BJ (cell line): ENCODE data around the gene ADCYAP1. TPM values are rescaled to one million over a fixed set of nuclear protein-coding genes. Genes with fewer than 3 reads are reported as not detected.
"Not testable (repeated sequence)": the region's sequence is repeated elsewhere in the genome, so short reads cannot be mapped to it uniquely, and the experiment has no call there.

Experiments
- CTCF ChIA-PET: fragments of 350-600 bp; formaldehyde crosslinking; extraction: SDS; loops from one replicate; lab custom pipeline; 2021; ENCODE audit warnings: antibody characterized with exemption, inconsistent platforms; lab: Yijun Ruan, JAX
- POLR2A ChIA-PET: fragments of 300-600 bp; sonication (Branson Sonifier 250); formaldehyde crosslinking; extraction: SDS; loops from one replicate; lab custom pipeline; 2021; ENCODE audit warnings: antibody characterized with exemption; lab: Charles Lee
- DNase-seq: peaks from one replicate; pipeline ENCODE4 v3.0.0-alpha.2; 2011; ENCODE audit warnings: low read depth
- H3K27me3 ChIP-seq: 2 replicates; pipeline ENCODE4 v1.6.0; 2011; ENCODE audit warnings: low read length; ENCODE audit not compliant: control insufficient read depth, insufficient read depth
- H3K36me3 ChIP-seq: 2 replicates; pipeline ENCODE4 v1.5.1; 2011; ENCODE audit warnings: low read length; ENCODE audit not compliant: control insufficient read depth, insufficient read depth
- H3K4me3 ChIP-seq: 2 replicates; pipeline ENCODE4 v1.5.1; 2011; ENCODE audit warnings: low read depth, mild to moderate bottlenecking, control low read depth, low read length
- CTCF ChIP-seq: IDR thresholded peaks from 2 replicates; pipeline ENCODE4 v1.5.1; 2011; ENCODE audit warnings: low read depth, mild to moderate bottlenecking, control low read depth, inconsistent platforms, low read length, moderate library complexity; ENCODE audit not compliant: insufficient read depth
- polyA minus RNA-seq: library from RNA; depleted of rRNA, polyadenylated mRNA; stranded (reverse); fragments of >200 nt; gene quantifications from 2 replicates; pipeline ENCODE4 v1.2.3, GENCODE V29; 2011; rRNA and poly(A)+ RNA removed
- polyA plus RNA-seq: library from polyadenylated mRNA; depleted of rRNA; stranded (reverse); fragments of >200 nt; gene quantifications from 2 replicates; pipeline ENCODE4 v1.2.3, GENCODE V29; 2011; rRNA removed

ADCYAP1 gene
- polyA plus RNA-seq (0.06 and 0.07 TPM in 2 replicates), polyA minus RNA-seq (not detected in 2 replicates)

- no peak for DNase-seq
- CTCF ChIA-PET = no interaction called here
- no peak within 1 kb of the TSS for H3K4me3 ChIP-seq
- H3K36me3 ChIP-seq = no peaks in the 10 kb centered on the region
- H3K27me3 ChIP-seq = peaks cover 45% of the 10 kb centered on the region
- POLR2A ChIA-PET = no interaction called here
- TF ChIP-seq CTCF = 0 out of 2 replicates have a peak, but pooled peaks have one; percentile 17
These were observed at the start of gene ADCYAP1 for GRCh38 chr18:904218-905090. Gene ADCYAP1 (plus strand): TSS chr18:904871. CDS start chr18:905387, 516 bp downstream.

GRCh38 chr18:857986-858385, 46.7 kb upstream of the ADCYAP1 start:
- Histone ChIP-seq H3K4me3 (no peak overlapping the region), H3K36me3 (no peaks in the 10 kb centered on the region), H3K27me3 (peaks cover 2% of the 10 kb centered on the region)
- ChIA-PET CTCF (no interaction called here), POLR2A (no interaction called here)
- no peak for DNase-seq
- TF ChIP-seq CTCF = no peak

GRCh38 chr18:864872-865273, 39.8 kb upstream of the ADCYAP1 start:
- Histone ChIP-seq H3K27me3 (no peaks in the 10 kb centered on the region; the same call in none of the 2 replicates), H3K4me3 (no peak overlapping the region), H3K36me3 (no peaks in the 10 kb centered on the region)
- ChIA-PET POLR2A (no interaction called here), CTCF (interaction anchor here (0.6 to 2.7 kb wide), 10 partner anchors 9 to 1682 kb away, joined by 3 to 11 read pairs (median 3); no protein-coding TSS in a partner anchor)
- DNase-seq = peak; percentile 6
- TF ChIP-seq CTCF = peak; percentile 99

GRCh38 chr18:867257-867656, 37.4 kb upstream of the ADCYAP1 start:
- no peak for TF ChIP-seq CTCF
- CTCF ChIA-PET = interaction anchor here (1.0 kb wide), 1 partner anchor 29 kb away, joined by 3 read pairs; no protein-coding TSS in a partner anchor
- Histone ChIP-seq H3K27me3 (no peaks in the 10 kb centered on the region; the same call in 1 of the 2 replicates), H3K36me3 (no peaks in the 10 kb centered on the region), H3K4me3 (no peak overlapping the region)
- DNase-seq = no peak
- POLR2A ChIA-PET = no interaction called here

GRCh38 chr18:873426-873825, 31.2 kb upstream of the ADCYAP1 start:
- H3K36me3 ChIP-seq, POLR2A ChIA-PET: not testable (repeated sequence)

More at GRCh38 chr18:873426-873825, 31.2 kb upstream of the ADCYAP1 start:
- not testable (repeated sequence) for H3K27me3 ChIP-seq, DNase-seq, H3K4me3 ChIP-seq
- CTCF ChIA-PET = interaction anchor here (0.9 to 2.5 kb wide), 3 partner anchors 8 to 88 kb away, joined by 3 to 8 read pairs (median 3); no protein-coding TSS in a partner anchor
